ENCODE measurements around the gene RAB3B.

GRCh38 chr1:51930329-51930728, 60.2 kb downstream of the RAB3B start:
- TF ChIP-seq POLR2A (IDR thresholded peaks at IDR 0.05; ENCODE audit: low read depth, low read length) (no peak), CTCF (conservative IDR thresholded peaks at IDR 0.05; ENCODE audit: low read depth, low read length) (no peak)

Data from IMR-90 (cell line).